ENCODE data around the gene PPP2R1B. TPM values are rescaled to one million over a fixed set of nuclear protein-coding genes. Genes with fewer than 3 reads are reported as not detected.

Gene PPP2R1B
- total RNA-seq, 2 experiments from 2014 or later: 34.5 to 39.2 TPM

GRCh38 chr11:111684251-111684650 lies 81.9 kb downstream of the PPP2R1B start:
- TF ChIP-seq CTCF (IDR thresholded peaks at IDR 0.05): no peak
- Histone ChIP-seq H3K27ac (ENCODE audit: low read depth in 1 of 2, low read length in 2 of 2) (no peak overlapping the region), H3K4me1 (ENCODE audit: insufficient read depth, low read length) (no peaks in the 10 kb centered on the region), H3K4me3 (ENCODE audit: low read length) (no peak overlapping the region), H3K36me3 (ENCODE audit: insufficient read depth, low read length) (peaks cover 6% of the 10 kb centered on the region), H3K9me3 (ENCODE audit: control insufficient read depth in 1 of 2, insufficient read depth in 1 of 2, low read length in 2 of 2) (no peaks in the 10 kb centered on the region), H3K27me3 (ENCODE audit: control insufficient read depth in 1 of 2, insufficient read depth in 2 of 2, low read length in 2 of 2) (no peaks in the 10 kb centered on the region)
- Mint-ChIP-seq H3K36me3 (ENCODE audit: low read depth) (peaks cover 33% of the 10 kb centered on the region), H3K4me3 (no peak overlapping the region), H3K27ac (no peak overlapping the region), H3K4me1 (ENCODE audit: low read depth) (no peaks in the 10 kb centered on the region), H3K9me3 (no peaks in the 10 kb centered on the region), H3K27me3 (no peaks in the 10 kb centered on the region)
- ChIA-PET POLR2A (interaction anchor here (0.7 to 0.8 kb wide), 2 partner anchors 10 to 45 kb away, joined by 3 to 4 read pairs; no protein-coding TSS in a partner anchor), CTCF (interaction anchor here (1.0 kb wide), 1 partner anchor 11 kb away, joined by 3 read pairs; no protein-coding TSS in a partner anchor)
- intact Hi-C loops (cut with DNase I, micrococcal nuclease): no loop called here
- no peak for ATAC-seq (ENCODE audit: poor library complexity)
- no peak for DNase-seq

GRCh38 chr11:111683806-111684205 lies 82.4 kb downstream of the PPP2R1B start:
- Histone ChIP-seq H3K27me3 (ENCODE audit: control insufficient read depth in 1 of 2, insufficient read depth in 2 of 2, low read length in 2 of 2) (no peaks in the 10 kb centered on the region), H3K36me3 (ENCODE audit: insufficient read depth, low read length) (peaks cover 6% of the 10 kb centered on the region), H3K27ac (ENCODE audit: low read depth in 1 of 2, low read length in 2 of 2) (no peak overlapping the region), H3K4me3 (ENCODE audit: low read length) (no peak overlapping the region), H3K4me1 (ENCODE audit: insufficient read depth, low read length) (no peaks in the 10 kb centered on the region), H3K9me3 (ENCODE audit: control insufficient read depth in 1 of 2, insufficient read depth in 1 of 2, low read length in 2 of 2) (no peaks in the 10 kb centered on the region)
- Mint-ChIP-seq H3K36me3 (ENCODE audit: low read depth) (peaks cover 29% of the 10 kb centered on the region), H3K9me3 (no peaks in the 10 kb centered on the region), H3K4me1 (ENCODE audit: low read depth) (no peaks in the 10 kb centered on the region), H3K27ac (no peak overlapping the region), H3K4me3 (no peak overlapping the region), H3K27me3 (no peaks in the 10 kb centered on the region)
- TF ChIP-seq CTCF (IDR thresholded peaks at IDR 0.05): no peak
- intact Hi-C loops (cut with DNase I, micrococcal nuclease): no loop called here
- ChIA-PET POLR2A (no interaction called here), CTCF (no interaction called here)
- DNase-seq: no peak
- no peak for ATAC-seq (ENCODE audit: poor library complexity)

- Mint-ChIP-seq H3K27me3 (no peaks in the 10 kb centered on the region), H3K4me1 (ENCODE audit: low read depth) (no peaks in the 10 kb centered on the region), H3K36me3 (ENCODE audit: low read depth) (peaks cover 21% of the 10 kb centered on the region), H3K27ac (no peak overlapping the region), H3K4me3 (no peak overlapping the region), H3K9me3 (no peaks in the 10 kb centered on the region)
- H3K4me3 ChIP-seq (ENCODE audit: low read length): no peak overlapping the region
- POLR2A ChIA-PET: no interaction called here
- CTCF ChIA-PET: no interaction called here
- ATAC-seq (ENCODE audit: poor library complexity): no peak
- intact Hi-C loops (cut with DNase I, micrococcal nuclease): no loop called here
- H3K9me3 ChIP-seq (ENCODE audit: control insufficient read depth in 1 of 2, insufficient read depth in 1 of 2, low read length in 2 of 2): no peaks in the 10 kb centered on the region
- H3K4me1 ChIP-seq (ENCODE audit: insufficient read depth, low read length): no peaks in the 10 kb centered on the region
- no peaks in the 10 kb centered on the region for H3K36me3 ChIP-seq (ENCODE audit: insufficient read depth, low read length)
- H3K27ac ChIP-seq (ENCODE audit: low read depth in 1 of 2, low read length in 2 of 2): no peak overlapping the region
- no peak for TF ChIP-seq CTCF (IDR thresholded peaks at IDR 0.05)
- H3K27me3 ChIP-seq (ENCODE audit: control insufficient read depth in 1 of 2, insufficient read depth in 2 of 2, low read length in 2 of 2): no peaks in the 10 kb centered on the region
- DNase-seq: no peak
Measured at GRCh38 chr11:111680486-111681175, 85.6 kb downstream of the PPP2R1B start.

Other genes with a start within 250 kb of the PPP2R1B start
- gene LAYN, start 225.7 kb downstream of the PPP2R1B start, total RNA-seq: 1 to 10 TPM; 1.3 to 1.4 TPM
- 1 to 10 TPM; 3.6 to 5.8 TPM for gene SIK2, start 163.9 kb downstream of the PPP2R1B start, total RNA-seq
- gene ALG9, start 105.2 kb upstream of the PPP2R1B start, total RNA-seq: 10 to 100 TPM; 31.1 to 33.4 TPM
- gene FDXACB1, start 112.8 kb upstream of the PPP2R1B start, total RNA-seq: 1 to 10 TPM; 3.4 to 3.9 TPM
- gene CFAP68, start 113.2 kb upstream of the PPP2R1B start, total RNA-seq: 10 to 100 TPM; 18.7 to 21.0 TPM
- gene CRYAB, start 145.4 kb upstream of the PPP2R1B start, total RNA-seq: not detected
- not detected for gene HSPB2, start 146.3 kb upstream of the PPP2R1B start, total RNA-seq
- gene C11orf52, start 152.5 kb upstream of the PPP2R1B start, total RNA-seq: not detected
- under 1 TPM; 0.78 to 0.85 TPM for gene DIXDC1, start 171.0 kb upstream of the PPP2R1B start, total RNA-seq

Data from CD4-positive, alpha-beta T cell (primary cell).